H9 (cell line): ENCODE results near the gene UNCX. TPM values are rescaled to one million over a fixed set of nuclear protein-coding genes. Genes with fewer than 3 reads are reported as not detected.

Experiments
- DNase-seq: peaks from one replicate; pipeline ENCODE4 v3.0.0-alpha.2; 2017
- H2AFZ ChIP-seq: one replicate; pipeline ENCODE4 v1.6.1; 2013; ENCODE audit warnings: mild to moderate bottlenecking, low read length, control low read depth, moderate library complexity
- H2AK5ac ChIP-seq: 2 replicates; pipeline ENCODE4 v1.6.1; 2013; ENCODE audit warnings: low read length, control low read depth, mixed read lengths; ENCODE audit not compliant: insufficient read length
- H2BK120ac ChIP-seq: one replicate; pipeline ENCODE4 v1.6.1; 2013; ENCODE audit warnings: low read depth, mild to moderate bottlenecking, low read length, control low read depth, inconsistent platforms; ENCODE audit not compliant: poor library complexity, severe bottlenecking
- H2BK12ac ChIP-seq: 2 replicates; pipeline ENCODE4 v1.6.1; 2013; ENCODE audit warnings: low read length, control low read depth, mixed read lengths, low read depth; ENCODE audit not compliant: insufficient read length
- H2BK15ac ChIP-seq: 2 replicates; pipeline ENCODE4 v1.6.1; 2013; ENCODE audit warnings: low read depth, low read length, control low read depth
- H2BK20ac ChIP-seq: one replicate; pipeline ENCODE4 v1.6.1; 2013; ENCODE audit warnings: low read depth, mild to moderate bottlenecking, low read length, control low read depth, inconsistent platforms; ENCODE audit not compliant: poor library complexity, severe bottlenecking
- H2BK5ac ChIP-seq: 2 replicates; pipeline ENCODE4 v1.6.1; 2013; ENCODE audit warnings: low read length, control low read depth, mixed read lengths; ENCODE audit not compliant: insufficient read length
- H3K14ac ChIP-seq: 2 replicates; pipeline ENCODE4 v1.6.1; 2013; ENCODE audit warnings: low read length, control low read depth; ENCODE audit not compliant: insufficient read depth
- H3K18ac ChIP-seq: 2 replicates; pipeline ENCODE4 v1.6.1; 2013; ENCODE audit warnings: low read depth, mild to moderate bottlenecking, mixed read lengths, low read length, control low read depth; ENCODE audit not compliant: insufficient read length
- H3K23ac ChIP-seq: 2 replicates; pipeline ENCODE4 v1.6.1; 2013; ENCODE audit warnings: low read length, control low read depth, mixed read lengths, low read depth; ENCODE audit not compliant: insufficient read length
- H3K23me2 ChIP-seq: 2 replicates; pipeline ENCODE4 v1.6.1; 2013; ENCODE audit warnings: low read depth, mild to moderate bottlenecking, mixed read lengths, low read length, control low read depth; ENCODE audit not compliant: insufficient read length, poor library complexity, severe bottlenecking
- H3K27ac ChIP-seq: 2 replicates; pipeline ENCODE4 v1.5.1; 2013; ENCODE audit warnings: low read length, control low read depth, mixed read lengths, low read depth; ENCODE audit not compliant: insufficient read length
- H3K27me3 ChIP-seq: 2 replicates; pipeline ENCODE4 v1.6.1; 2013; ENCODE audit warnings: low read length, control low read depth, inconsistent platforms; ENCODE audit not compliant: insufficient read depth
- H3K4ac ChIP-seq: 2 replicates; pipeline ENCODE4 v1.6.1; 2013; ENCODE audit warnings: low read depth, mild to moderate bottlenecking, control low read depth, inconsistent platforms, low read length, moderate library complexity
- H3K4me1 ChIP-seq: 2 replicates; pipeline ENCODE4 v1.6.1; 2013; ENCODE audit warnings: low read length, control low read depth, inconsistent platforms; ENCODE audit not compliant: insufficient read depth
- H3K4me2 ChIP-seq: 2 replicates; pipeline ENCODE4 v1.6.1; 2013; ENCODE audit warnings: low read length, control low read depth, mixed read lengths; ENCODE audit not compliant: insufficient read length, insufficient read depth
- H3K56ac ChIP-seq: 2 replicates; pipeline ENCODE4 v1.6.1; 2013; ENCODE audit warnings: low read depth, mild to moderate bottlenecking, mixed read lengths, low read length, control low read depth; ENCODE audit not compliant: insufficient read length
- H3K79me1 ChIP-seq: 2 replicates; pipeline ENCODE4 v1.6.1; 2013; ENCODE audit warnings: low read depth, mild to moderate bottlenecking, moderate library complexity, low read length, control low read depth, inconsistent platforms; ENCODE audit not compliant: insufficient read depth, poor library complexity, severe bottlenecking
- H3K79me2 ChIP-seq: 2 replicates; pipeline ENCODE4 v1.6.1; 2013; ENCODE audit warnings: low read length, control low read depth, inconsistent platforms; ENCODE audit not compliant: insufficient read depth
- H3K9ac ChIP-seq: 2 replicates; pipeline ENCODE4 v1.6.1; 2013; ENCODE audit warnings: low read length, control low read depth, mixed read lengths; ENCODE audit not compliant: insufficient read length; ENCODE audit errors: extremely low read depth
- H3K9me3 ChIP-seq: one replicate; pipeline ENCODE4 v1.6.1; 2013; ENCODE audit warnings: low read depth, low read length, inconsistent platforms; ENCODE audit not compliant: control insufficient read depth
- H3T11ph ChIP-seq: one replicate; pipeline ENCODE4 v1.6.1; 2013; ENCODE audit warnings: mild to moderate bottlenecking, low read length, control low read depth, inconsistent platforms
- H4K20me1 ChIP-seq: one replicate; pipeline ENCODE4 v1.6.1; 2013; ENCODE audit not compliant: control insufficient read depth, insufficient read length, insufficient read depth
- H4K5ac ChIP-seq: 2 replicates; pipeline ENCODE4 v1.6.1; 2013; ENCODE audit warnings: low read depth, mild to moderate bottlenecking, mixed read lengths, low read length, control low read depth; ENCODE audit not compliant: insufficient read length
- H4K8ac ChIP-seq: replicated peaks from 2 replicates; pipeline ENCODE4 v1.6.1; 2013; ENCODE audit warnings: low read length, control low read depth, mixed read lengths, low read depth; ENCODE audit not compliant: insufficient read length
- H4K91ac ChIP-seq: 2 replicates; pipeline ENCODE4 v1.6.1; 2013; ENCODE audit warnings: low read depth, mild to moderate bottlenecking, moderate library complexity, mixed read lengths, low read length, control low read depth; ENCODE audit not compliant: insufficient read length
- H3K27ac Mint-ChIP-seq, 3 experiments: 2 replicates in 2 of 3; 3 replicates in 1 of 3; pipeline ENCODE4 v1.8.0; 2020 to 2021; ENCODE audit warnings: mixed read lengths in 3 of 3, mild to moderate bottlenecking in 1 of 3, moderate library complexity in 1 of 3
- H3K27me3 Mint-ChIP-seq: 2 replicates; pipeline ENCODE4 v1.8.0; 2021; ENCODE audit warnings: low read depth, mild to moderate bottlenecking, moderate library complexity, mixed read lengths
- H3K36me3 Mint-ChIP-seq, 3 experiments: 2 replicates in 2 of 3; 3 replicates in 1 of 3; pipeline ENCODE4 v1.8.0; 2020 to 2021; ENCODE audit warnings: low read depth in 3 of 3, mixed read lengths in 3 of 3; ENCODE audit not compliant: insufficient read depth in 1 of 3
- H3K4me1 Mint-ChIP-seq, 2 experiments: 2 replicates each; pipeline ENCODE4 v1.8.0; 2020; ENCODE audit warnings: mixed read lengths in 2 of 2
- H3K4me3 Mint-ChIP-seq, 2 experiments: 2 replicates in 1 of 2; 3 replicates in 1 of 2; pipeline ENCODE4 v1.8.0; 2020 to 2021; ENCODE audit warnings: mild to moderate bottlenecking in 2 of 2, mixed read lengths in 2 of 2, moderate library complexity in 1 of 2
- H3K9me3 Mint-ChIP-seq, 2 experiments: 2 replicates in 1 of 2; 3 replicates in 1 of 2; pipeline ENCODE4 v1.8.0; 2020; ENCODE audit warnings: mild to moderate bottlenecking in 2 of 2, mixed read lengths in 2 of 2, moderate library complexity in 1 of 2
- CTCF ChIP-seq: fragments of 200-600 bp; sonication (generic); conservative IDR thresholded peaks from 3 replicates; pipeline ENCODE4 v1.8.0; 2021; ENCODE audit warnings: antibody characterized with exemption, mild to moderate bottlenecking
- WGBS: extraction: QIAGEN DNeasy Blood & Tissue Kit; methylation state at CpG from one replicate; pipeline ENCODE4 v1.1.7; 2013; ENCODE audit warnings: missing lambda C conversion rate, low lambda C conversion rate, mixed read lengths; ENCODE audit not compliant: insufficient read length; ENCODE audit errors: extremely low coverage; 5-methylcytosine and 5-hydroxymethylcytosine counted together
- total RNA-seq: library from RNA; stranded (reverse); gene quantifications from 2 replicates; pipeline ENCODE4 v1.2.1, GENCODE V29; 2021

UNCX gene
- total RNA-seq, 1 experiment from 2014 or later = not detected

GRCh38 chr7:1237704-1238255 is 5.1 kb downstream of the UNCX start:
- Histone ChIP-seq H3K27ac (no peak overlapping the region), H3K27me3 (peaks cover 79% of the 10 kb centered on the region), H3K56ac (no peak overlapping the region), H2BK120ac (no peak overlapping the region), H3K4me2 (no peak overlapping the region), H3T11ph (no peak overlapping the region), H3K23ac (no peak overlapping the region), H3K23me2 (no peaks in the 10 kb centered on the region), H2AK5ac (no peak overlapping the region), H4K5ac (no peak overlapping the region), H3K4me1 (peaks cover 2% of the 10 kb centered on the region; the same call in 1 of the 2 replicates), H3K18ac (no peak overlapping the region), H3K79me1 (no peaks in the 10 kb centered on the region), H2BK15ac (no peak overlapping the region), H2BK20ac (no peak overlapping the region), H2BK5ac (no peak overlapping the region), H2BK12ac (no peak overlapping the region), H3K9me3 (no peaks in the 10 kb centered on the region), H3K79me2 (no peaks in the 10 kb centered on the region), H3K9ac (no peak overlapping the region), H3K4ac (no peak overlapping the region), H3K14ac (no peak overlapping the region), H4K8ac (no peak overlapping the region), H2AFZ (no peak overlapping the region), H4K20me1 (no peaks in the 10 kb centered on the region), H4K91ac (no peak overlapping the region)
- no peak overlapping the region for H3K27ac Mint-ChIP-seq
- no peaks in the 10 kb centered on the region; a peak in 1 of 7 replicates for H3K36me3 Mint-ChIP-seq
- peak overlapping the region in 1 of 2 experiments; percentile 43; a peak in 2 of 5 replicates for H3K4me3 Mint-ChIP-seq
- no peak for TF ChIP-seq CTCF
- WGBS = no CpG with 5 or more reads among the region's 29 CpGs
- no peak for DNase-seq
- H3K27me3 Mint-ChIP-seq = peaks cover 87% of the 10 kb centered on the region
- peaks cover 12 to 32% of the 10 kb centered on the region in 2 experiments for H3K4me1 Mint-ChIP-seq
- H3K9me3 Mint-ChIP-seq = peaks cover 5 to 11% of the 10 kb centered on the region in 2 experiments; a peak in 4 of 5 replicates
